H9 (cell line): ENCODE measurements around the gene AHNAK2. TPM values are rescaled to one million over a fixed set of nuclear protein-coding genes. Genes with fewer than 3 reads are reported as not detected.

Experiments used
- DNase-seq: peaks from one replicate; pipeline ENCODE4 v3.0.0-alpha.2; 2017
- H2AFZ ChIP-seq: one replicate; pipeline ENCODE4 v1.6.1; 2013; ENCODE audit warnings: mild to moderate bottlenecking, low read length, control low read depth, moderate library complexity
- H2AK5ac ChIP-seq: 2 replicates; pipeline ENCODE4 v1.6.1; 2013; ENCODE audit warnings: low read length, control low read depth, mixed read lengths; ENCODE audit not compliant: insufficient read length
- H2BK120ac ChIP-seq: one replicate; pipeline ENCODE4 v1.6.1; 2013; ENCODE audit warnings: low read depth, mild to moderate bottlenecking, low read length, control low read depth, inconsistent platforms; ENCODE audit not compliant: poor library complexity, severe bottlenecking
- H2BK12ac ChIP-seq: 2 replicates; pipeline ENCODE4 v1.6.1; 2013; ENCODE audit warnings: low read length, control low read depth, mixed read lengths, low read depth; ENCODE audit not compliant: insufficient read length
- H2BK15ac ChIP-seq: 2 replicates; pipeline ENCODE4 v1.6.1; 2013; ENCODE audit warnings: low read depth, low read length, control low read depth
- H2BK20ac ChIP-seq: one replicate; pipeline ENCODE4 v1.6.1; 2013; ENCODE audit warnings: low read depth, mild to moderate bottlenecking, low read length, control low read depth, inconsistent platforms; ENCODE audit not compliant: poor library complexity, severe bottlenecking
- H2BK5ac ChIP-seq: 2 replicates; pipeline ENCODE4 v1.6.1; 2013; ENCODE audit warnings: low read length, control low read depth, mixed read lengths; ENCODE audit not compliant: insufficient read length
- H3K14ac ChIP-seq: 2 replicates; pipeline ENCODE4 v1.6.1; 2013; ENCODE audit warnings: low read length, control low read depth; ENCODE audit not compliant: insufficient read depth
- H3K18ac ChIP-seq: 2 replicates; pipeline ENCODE4 v1.6.1; 2013; ENCODE audit warnings: low read depth, mild to moderate bottlenecking, mixed read lengths, low read length, control low read depth; ENCODE audit not compliant: insufficient read length
- H3K23ac ChIP-seq: 2 replicates; pipeline ENCODE4 v1.6.1; 2013; ENCODE audit warnings: low read length, control low read depth, mixed read lengths, low read depth; ENCODE audit not compliant: insufficient read length
- H3K23me2 ChIP-seq: 2 replicates; pipeline ENCODE4 v1.6.1; 2013; ENCODE audit warnings: low read depth, mild to moderate bottlenecking, mixed read lengths, low read length, control low read depth; ENCODE audit not compliant: insufficient read length, poor library complexity, severe bottlenecking
- H3K27ac ChIP-seq: 2 replicates; pipeline ENCODE4 v1.5.1; 2013; ENCODE audit warnings: low read length, control low read depth, mixed read lengths, low read depth; ENCODE audit not compliant: insufficient read length
- H3K27me3 ChIP-seq: 2 replicates; pipeline ENCODE4 v1.6.1; 2013; ENCODE audit warnings: low read length, control low read depth, inconsistent platforms; ENCODE audit not compliant: insufficient read depth
- H3K4ac ChIP-seq: 2 replicates; pipeline ENCODE4 v1.6.1; 2013; ENCODE audit warnings: low read depth, mild to moderate bottlenecking, control low read depth, inconsistent platforms, low read length, moderate library complexity
- H3K4me1 ChIP-seq: 2 replicates; pipeline ENCODE4 v1.6.1; 2013; ENCODE audit warnings: low read length, control low read depth, inconsistent platforms; ENCODE audit not compliant: insufficient read depth
- H3K4me2 ChIP-seq: 2 replicates; pipeline ENCODE4 v1.6.1; 2013; ENCODE audit warnings: low read length, control low read depth, mixed read lengths; ENCODE audit not compliant: insufficient read length, insufficient read depth
- H3K56ac ChIP-seq: 2 replicates; pipeline ENCODE4 v1.6.1; 2013; ENCODE audit warnings: low read depth, mild to moderate bottlenecking, mixed read lengths, low read length, control low read depth; ENCODE audit not compliant: insufficient read length
- H3K79me1 ChIP-seq: 2 replicates; pipeline ENCODE4 v1.6.1; 2013; ENCODE audit warnings: low read depth, mild to moderate bottlenecking, moderate library complexity, low read length, control low read depth, inconsistent platforms; ENCODE audit not compliant: insufficient read depth, poor library complexity, severe bottlenecking
- H3K79me2 ChIP-seq: 2 replicates; pipeline ENCODE4 v1.6.1; 2013; ENCODE audit warnings: low read length, control low read depth, inconsistent platforms; ENCODE audit not compliant: insufficient read depth
- H3K9ac ChIP-seq: 2 replicates; pipeline ENCODE4 v1.6.1; 2013; ENCODE audit warnings: low read length, control low read depth, mixed read lengths; ENCODE audit not compliant: insufficient read length; ENCODE audit errors: extremely low read depth
- H3K9me3 ChIP-seq: one replicate; pipeline ENCODE4 v1.6.1; 2013; ENCODE audit warnings: low read depth, low read length, inconsistent platforms; ENCODE audit not compliant: control insufficient read depth
- H3T11ph ChIP-seq: one replicate; pipeline ENCODE4 v1.6.1; 2013; ENCODE audit warnings: mild to moderate bottlenecking, low read length, control low read depth, inconsistent platforms
- H4K20me1 ChIP-seq: one replicate; pipeline ENCODE4 v1.6.1; 2013; ENCODE audit not compliant: control insufficient read depth, insufficient read length, insufficient read depth
- H4K5ac ChIP-seq: 2 replicates; pipeline ENCODE4 v1.6.1; 2013; ENCODE audit warnings: low read depth, mild to moderate bottlenecking, mixed read lengths, low read length, control low read depth; ENCODE audit not compliant: insufficient read length
- H4K8ac ChIP-seq: replicated peaks from 2 replicates; pipeline ENCODE4 v1.6.1; 2013; ENCODE audit warnings: low read length, control low read depth, mixed read lengths, low read depth; ENCODE audit not compliant: insufficient read length
- H4K91ac ChIP-seq: 2 replicates; pipeline ENCODE4 v1.6.1; 2013; ENCODE audit warnings: low read depth, mild to moderate bottlenecking, moderate library complexity, mixed read lengths, low read length, control low read depth; ENCODE audit not compliant: insufficient read length
- H3K27ac Mint-ChIP-seq, 3 experiments: 2 replicates in 2 of 3; 3 replicates in 1 of 3; pipeline ENCODE4 v1.8.0; 2020 to 2021; ENCODE audit warnings: mixed read lengths in 3 of 3, mild to moderate bottlenecking in 1 of 3, moderate library complexity in 1 of 3
- H3K27me3 Mint-ChIP-seq: 2 replicates; pipeline ENCODE4 v1.8.0; 2021; ENCODE audit warnings: low read depth, mild to moderate bottlenecking, moderate library complexity, mixed read lengths
- H3K36me3 Mint-ChIP-seq, 3 experiments: 2 replicates in 2 of 3; 3 replicates in 1 of 3; pipeline ENCODE4 v1.8.0; 2020 to 2021; ENCODE audit warnings: low read depth in 3 of 3, mixed read lengths in 3 of 3; ENCODE audit not compliant: insufficient read depth in 1 of 3
- H3K4me1 Mint-ChIP-seq, 2 experiments: 2 replicates each; pipeline ENCODE4 v1.8.0; 2020; ENCODE audit warnings: mixed read lengths in 2 of 2
- H3K4me3 Mint-ChIP-seq, 2 experiments: 2 replicates in 1 of 2; 3 replicates in 1 of 2; pipeline ENCODE4 v1.8.0; 2020 to 2021; ENCODE audit warnings: mild to moderate bottlenecking in 2 of 2, mixed read lengths in 2 of 2, moderate library complexity in 1 of 2
- H3K9me3 Mint-ChIP-seq, 2 experiments: 2 replicates in 1 of 2; 3 replicates in 1 of 2; pipeline ENCODE4 v1.8.0; 2020; ENCODE audit warnings: mild to moderate bottlenecking in 2 of 2, mixed read lengths in 2 of 2, moderate library complexity in 1 of 2
- WGBS: extraction: QIAGEN DNeasy Blood & Tissue Kit; methylation state at CpG from one replicate; pipeline ENCODE4 v1.1.7; 2013; ENCODE audit warnings: missing lambda C conversion rate, low lambda C conversion rate, mixed read lengths; ENCODE audit not compliant: insufficient read length; ENCODE audit errors: extremely low coverage; 5-methylcytosine and 5-hydroxymethylcytosine counted together
- total RNA-seq: library from RNA; stranded (reverse); gene quantifications from 2 replicates; pipeline ENCODE4 v1.2.1, GENCODE V29; 2021
- TF ChIP-seq, protein P1 (sequence below): fragments of 200-600 bp; sonication (generic); conservative IDR thresholded peaks from 3 replicates; pipeline ENCODE4 v1.8.0; 2021; ENCODE audit warnings: antibody characterized with exemption, mild to moderate bottlenecking

Gene AHNAK2
- total RNA-seq, 1 experiment from 2014 or later, result 2.8 TPM

DNA sequence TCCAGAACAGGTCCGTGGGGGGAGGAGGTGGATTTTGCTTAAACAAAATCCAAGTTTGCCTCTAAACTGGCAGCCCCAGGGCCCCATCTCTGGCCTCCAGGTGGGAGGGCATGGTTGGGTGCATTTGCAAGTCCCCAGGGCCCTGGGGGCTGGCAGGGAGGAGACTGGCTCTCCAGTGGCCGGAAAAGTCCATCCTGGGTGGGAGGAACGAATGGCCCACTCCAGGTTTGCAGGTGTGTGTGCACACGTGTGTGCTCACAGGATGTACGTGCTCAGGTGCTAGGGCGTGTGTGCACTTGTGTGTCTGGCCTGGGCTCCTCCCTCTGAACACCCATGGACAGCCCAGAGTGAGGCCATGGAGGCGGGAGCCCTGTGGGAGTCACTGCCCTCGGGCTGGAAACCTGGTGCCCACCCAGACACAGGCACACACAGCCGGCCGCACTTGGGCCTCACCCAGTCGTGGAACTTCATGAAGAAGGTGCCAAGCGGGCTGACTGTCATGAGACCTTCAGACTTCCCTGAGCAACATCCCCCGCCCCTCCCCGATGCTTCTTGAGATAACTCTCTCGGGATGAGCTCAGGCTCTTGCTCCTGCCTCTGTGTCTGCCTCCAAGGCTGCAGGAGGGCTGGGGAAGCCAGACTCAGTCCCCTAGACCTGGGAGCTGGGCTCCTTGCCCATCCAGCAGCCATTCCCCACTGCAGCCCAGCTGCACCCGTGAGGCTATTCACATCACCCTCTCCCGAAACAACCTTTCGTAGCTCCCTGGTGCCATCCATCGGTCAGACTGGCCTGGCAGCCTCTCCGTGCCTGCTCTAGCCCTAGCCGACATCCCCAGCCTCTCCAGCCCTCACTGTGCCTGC is 9.4 kb downstream of the AHNAK2 start:
- H3K4me3 Mint-ChIP-seq, result peak overlapping the region in 1 of 2 experiments; percentile 36; a peak in 3 of 5 replicates
- Histone ChIP-seq H4K8ac (no peak overlapping the region), H3K14ac (no peak overlapping the region), H3K27me3 (no peaks in the 10 kb centered on the region; the same call in 1 of the 2 replicates), H3K18ac (no peak overlapping the region), H3K27ac (no peak overlapping the region), H2AFZ (no peak overlapping the region), H2BK20ac (no peak overlapping the region), H4K91ac (no peak overlapping the region), H3K9ac (no peak overlapping the region), H3K23ac (no peak overlapping the region), H3K4me1 (peaks cover 3% of the 10 kb centered on the region; the same call in 1 of the 2 replicates), H4K5ac (no peak overlapping the region), H3K79me2 (no peaks in the 10 kb centered on the region), H3K56ac (no peak overlapping the region), H2BK120ac (no peak overlapping the region), H3T11ph (no peak overlapping the region), H3K4me2 (no peak overlapping the region), H2BK12ac (no peak overlapping the region), H2BK15ac (no peak overlapping the region), H3K4ac (no peak overlapping the region), H3K79me1 (no peaks in the 10 kb centered on the region), H2BK5ac (no peak overlapping the region), H2AK5ac (no peak overlapping the region), H3K9me3 (no peaks in the 10 kb centered on the region), H3K23me2 (peaks cover 6% of the 10 kb centered on the region), H4K20me1 (no peaks in the 10 kb centered on the region)
- H3K36me3 Mint-ChIP-seq, result no peaks in the 10 kb centered on the region
- peaks cover 11 to 21% of the 10 kb centered on the region in 2 experiments for H3K4me1 Mint-ChIP-seq
- H3K27me3 Mint-ChIP-seq, result peaks cover 21% of the 10 kb centered on the region
- H3K9me3 Mint-ChIP-seq, result no peaks in the 10 kb centered on the region
- no CpG with 5 or more reads among the region's 21 CpGs for WGBS
- TF ChIP-seq, protein P1, sequence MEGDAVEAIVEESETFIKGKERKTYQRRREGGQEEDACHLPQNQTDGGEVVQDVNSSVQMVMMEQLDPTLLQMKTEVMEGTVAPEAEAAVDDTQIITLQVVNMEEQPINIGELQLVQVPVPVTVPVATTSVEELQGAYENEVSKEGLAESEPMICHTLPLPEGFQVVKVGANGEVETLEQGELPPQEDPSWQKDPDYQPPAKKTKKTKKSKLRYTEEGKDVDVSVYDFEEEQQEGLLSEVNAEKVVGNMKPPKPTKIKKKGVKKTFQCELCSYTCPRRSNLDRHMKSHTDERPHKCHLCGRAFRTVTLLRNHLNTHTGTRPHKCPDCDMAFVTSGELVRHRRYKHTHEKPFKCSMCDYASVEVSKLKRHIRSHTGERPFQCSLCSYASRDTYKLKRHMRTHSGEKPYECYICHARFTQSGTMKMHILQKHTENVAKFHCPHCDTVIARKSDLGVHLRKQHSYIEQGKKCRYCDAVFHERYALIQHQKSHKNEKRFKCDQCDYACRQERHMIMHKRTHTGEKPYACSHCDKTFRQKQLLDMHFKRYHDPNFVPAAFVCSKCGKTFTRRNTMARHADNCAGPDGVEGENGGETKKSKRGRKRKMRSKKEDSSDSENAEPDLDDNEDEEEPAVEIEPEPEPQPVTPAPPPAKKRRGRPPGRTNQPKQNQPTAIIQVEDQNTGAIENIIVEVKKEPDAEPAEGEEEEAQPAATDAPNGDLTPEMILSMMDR, result peak; percentile 18; the same call in 2 of the 3 replicates
- H3K27ac Mint-ChIP-seq, result peak overlapping the region in 1 of 3 experiments; percentile 52; a peak in 1 of 7 replicates
- peak; percentile 52 for DNase-seq
